GM21528 (cell line): ENCODE measurements around the gene BPGM.

Experiments
- ATAC-seq: cut with Tn5 transposase; IDR thresholded peaks from one replicate; pipeline ENCODE4 v1.9.1; 2021; ENCODE audit warnings: mild to moderate bottlenecking, moderate library complexity; ENCODE audit not compliant: unreplicated experiment, low FRiP score

BPGM gene

GRCh38 chr7:134694767-134695166 lies 48.1 kb downstream of the BPGM start:
- ATAC-seq: no peak

- ATAC-seq: no peak
Observed at GRCh38 chr7:134695321-134695860, 48.7 kb downstream of the BPGM start.

- no peak for ATAC-seq
Observed at GRCh38 chr7:134696261-134696660, 49.6 kb downstream of the BPGM start.

GRCh38 chr7:134697205-134697886 lies 50.7 kb downstream of the BPGM start:
- ATAC-seq: no peak

- ATAC-seq: no peak
Observed at GRCh38 chr7:134698481-134698880, 51.8 kb downstream of the BPGM start.

GRCh38 chr7:134699021-134699818 lies 52.6 kb downstream of the BPGM start:
- no peak for ATAC-seq

GRCh38 chr7:134699899-134700298 lies 53.2 kb downstream of the BPGM start:
- ATAC-seq: no peak

- no peak for ATAC-seq
Observed at GRCh38 chr7:134701272-134701671, 54.6 kb downstream of the BPGM start.

GRCh38 chr7:134702366-134703240 lies 56.0 kb downstream of the BPGM start:
- ATAC-seq: no peak

- no peak for ATAC-seq
Observed at GRCh38 chr7:134703241-134703594, 56.6 kb downstream of the BPGM start.

- ATAC-seq: no peak
Observed at GRCh38 chr7:134703782-134704181, 57.1 kb downstream of the BPGM start.

- ATAC-seq: no peak
Observed at GRCh38 chr7:134704827-134705226, 58.2 kb downstream of the BPGM start.

- no peak for ATAC-seq
Observed at GRCh38 chr7:134705716-134706115, 59.1 kb downstream of the BPGM start.

GRCh38 chr7:134706468-134706867 lies 59.8 kb downstream of the BPGM start:
- no peak for ATAC-seq

GRCh38 chr7:134707663-134708378 lies 61.2 kb downstream of the BPGM start:
- ATAC-seq: no peak

- no peak for ATAC-seq
Observed at GRCh38 chr7:134708692-134709091, 62.0 kb downstream of the BPGM start.

- ATAC-seq: no peak
Observed at GRCh38 chr7:134709197-134709596, 62.5 kb downstream of the BPGM start.

GRCh38 chr7:134710511-134710853 lies 63.8 kb downstream of the BPGM start:
- ATAC-seq: no peak

GRCh38 chr7:134710854-134711624 lies 64.4 kb downstream of the BPGM start:
- no peak for ATAC-seq

- no peak for ATAC-seq
Observed at GRCh38 chr7:134712196-134712595, 65.5 kb downstream of the BPGM start.
